Stimulated activated CD8-positive, alpha-beta memory T cell treated with anti-CD3 and anti-CD28 coated beads, Interleukin-4, amount 100 ng/mL, for 1 hour (primary cell): ENCODE data around the gene SMYD2.

Source experiments
- DNase-seq, 2 donors: peaks; one replicate each; pipeline ENCODE4 v3.0.0-alpha.2; 2020; ENCODE audit warnings: low read depth in 2 of 2, low spot score in 1 of 2

The SMYD2 gene

DNA sequence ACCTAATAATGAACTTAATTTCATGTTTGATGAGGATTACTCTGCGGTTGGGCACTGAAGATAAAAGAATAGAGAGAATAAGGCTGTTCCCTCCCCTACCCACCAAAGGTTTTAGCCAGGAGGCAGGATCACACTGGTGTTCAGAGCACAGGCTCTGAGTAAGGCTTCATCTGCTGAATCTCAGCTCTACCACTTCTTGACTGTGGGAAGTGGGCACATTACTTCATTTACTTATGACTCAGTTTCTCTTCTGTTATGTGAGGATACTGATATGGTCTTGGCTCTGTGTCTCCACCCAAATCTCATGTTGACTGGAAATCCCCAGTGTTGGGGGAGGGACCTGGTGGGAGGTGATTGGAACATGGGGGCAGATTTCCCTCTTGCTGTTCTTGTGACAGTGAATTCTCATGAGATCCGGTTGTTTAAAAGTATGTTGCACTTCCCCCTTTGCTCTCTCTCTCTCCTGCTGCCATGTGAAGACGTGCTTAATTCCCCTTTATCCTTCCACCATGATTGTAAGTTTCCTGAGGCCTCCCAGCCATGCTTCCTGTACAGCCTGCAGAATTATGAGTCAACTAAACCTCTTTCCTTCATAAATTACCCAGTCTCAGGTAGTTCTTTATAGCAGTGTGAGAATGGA lies 79.7 kb downstream of the SMYD2 start:
- no peak for DNase-seq

DNA sequence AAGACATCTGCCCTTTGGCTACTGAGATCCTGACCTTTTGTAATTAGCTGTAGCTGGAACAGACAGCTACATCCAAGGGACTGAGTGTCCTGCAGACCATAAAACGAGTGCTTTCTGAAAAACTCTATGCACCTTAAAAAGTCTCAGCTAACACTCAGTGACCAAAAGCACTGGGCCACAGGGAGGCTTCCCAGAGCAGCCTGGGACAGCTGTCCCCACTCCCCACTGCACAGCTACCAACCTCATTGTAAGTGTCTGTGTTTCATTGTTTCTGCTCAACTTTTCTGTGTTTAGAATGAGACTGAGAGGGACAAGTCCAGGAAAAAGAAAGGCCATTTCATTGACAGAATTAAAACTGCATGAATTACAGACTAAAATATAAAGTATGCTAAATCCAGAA lies 80.7 kb downstream of the SMYD2 start:
- no peak for DNase-seq

DNA sequence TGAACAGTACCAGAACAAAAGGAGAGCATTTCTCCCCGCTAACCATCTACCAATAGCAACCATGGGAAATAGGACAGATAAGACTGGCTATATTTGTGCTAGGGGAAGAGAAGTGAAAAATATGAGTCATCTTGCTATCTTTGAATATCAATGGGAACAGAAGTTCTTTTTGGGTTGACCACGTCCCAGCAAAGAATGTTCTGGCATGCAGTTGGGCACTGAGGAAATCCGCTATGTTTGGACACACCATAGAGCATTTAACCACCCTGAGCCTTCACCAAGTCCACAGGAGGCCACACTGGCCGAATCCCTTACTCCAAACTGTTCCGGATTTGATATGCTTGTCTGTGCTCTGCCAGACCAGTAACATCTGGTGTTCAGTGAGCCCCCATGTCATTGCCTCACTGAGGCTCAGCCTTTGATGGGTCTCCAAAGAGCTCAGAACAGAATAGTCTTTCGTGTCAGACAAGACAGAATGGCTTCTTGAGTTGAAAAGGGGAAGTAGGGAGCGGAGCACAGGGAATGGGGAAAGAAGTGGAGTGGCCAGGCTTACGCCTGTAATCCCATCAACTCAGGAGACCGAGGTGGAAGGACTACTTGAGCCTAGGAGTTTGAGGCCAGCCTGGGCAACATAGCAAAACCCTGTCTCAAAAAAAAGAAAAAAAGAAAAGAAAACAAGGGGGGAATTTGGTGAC lies 81.4 kb downstream of the SMYD2 start:
- no peak for DNase-seq

DNA sequence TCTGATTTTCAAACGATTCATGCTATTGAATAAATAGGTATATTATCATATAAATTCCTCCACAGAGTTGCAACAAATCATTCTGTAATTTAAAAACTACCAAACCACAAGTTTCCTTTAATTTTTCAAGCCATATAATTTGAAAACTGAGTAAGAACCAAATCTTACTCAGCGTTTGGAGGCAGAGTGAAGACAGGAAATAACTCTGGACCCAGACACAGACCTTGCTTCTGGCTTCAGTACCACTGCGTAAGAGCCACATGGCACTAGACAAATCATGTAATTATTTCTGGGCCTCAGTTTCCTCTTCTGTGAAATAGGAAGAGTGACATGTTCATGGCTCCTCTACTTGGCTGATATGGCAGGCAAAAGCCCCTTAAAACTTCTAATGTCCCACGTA lies 82.4 kb downstream of the SMYD2 start:
- no peak for DNase-seq

DNA sequence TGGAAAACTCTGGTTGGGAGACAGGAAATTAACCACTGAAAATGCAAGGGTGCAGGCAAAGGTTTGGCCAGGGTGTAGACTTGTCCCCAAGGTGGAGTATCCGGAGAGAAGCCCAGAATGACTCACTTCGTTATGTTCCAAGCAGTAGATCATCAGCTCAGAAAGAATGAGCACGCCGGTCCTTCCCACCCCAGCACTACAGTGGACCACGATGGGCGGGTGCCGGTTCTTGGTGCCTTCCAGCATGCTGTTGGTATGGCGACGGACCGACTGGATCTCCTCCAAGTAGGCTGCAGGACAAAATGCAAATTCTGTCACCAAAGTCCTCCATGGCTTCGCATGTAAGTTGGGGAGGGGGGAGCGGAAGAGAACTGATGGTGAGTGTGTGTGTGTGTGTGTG lies 83.4 kb downstream of the SMYD2 start:
- no peak for DNase-seq

DNA sequence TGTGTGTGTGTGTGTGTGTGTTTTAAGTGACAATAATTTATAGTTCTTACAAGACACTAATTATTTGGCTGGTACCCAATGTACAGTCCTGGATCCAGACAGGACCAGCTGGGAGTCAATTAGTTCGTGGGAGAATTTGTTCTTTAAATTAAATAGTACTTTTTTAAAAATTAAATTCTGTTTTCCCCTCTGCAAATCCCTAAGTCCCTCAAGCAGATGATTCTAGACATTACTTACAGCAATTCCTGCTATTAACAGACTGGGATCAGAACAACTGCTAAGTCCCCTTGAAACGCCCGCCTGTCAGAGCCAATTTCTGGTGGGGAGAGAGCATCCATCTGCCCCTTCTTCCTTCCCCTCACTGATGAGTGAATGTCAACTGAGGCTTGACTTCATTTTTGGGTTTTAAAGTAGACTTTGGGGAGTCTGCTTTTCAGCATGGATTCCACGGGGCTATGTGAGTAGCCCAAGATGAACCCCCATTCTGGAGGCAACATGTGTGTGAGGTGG lies 83.9 kb downstream of the SMYD2 start:
- no peak for DNase-seq

DNA sequence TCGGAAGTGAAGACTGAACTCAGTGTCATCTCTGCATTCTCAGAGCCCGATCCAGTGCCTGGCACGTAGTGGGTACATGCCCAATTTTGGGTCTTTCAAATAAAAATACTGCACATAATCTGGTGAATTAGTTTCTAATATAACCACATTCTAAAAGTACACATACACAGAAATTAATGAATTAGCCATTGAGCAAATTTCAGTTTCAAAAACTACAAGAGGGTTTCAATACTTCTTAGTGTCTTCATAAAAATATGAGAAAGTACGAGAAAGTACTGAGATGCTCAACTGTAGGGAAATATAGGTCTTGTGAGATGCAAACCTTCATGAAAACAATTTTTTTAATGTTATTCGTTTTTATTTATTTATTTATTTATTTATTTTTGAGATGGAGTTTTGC lies 86.9 kb downstream of the SMYD2 start:
- DNase-seq: no peak

DNA sequence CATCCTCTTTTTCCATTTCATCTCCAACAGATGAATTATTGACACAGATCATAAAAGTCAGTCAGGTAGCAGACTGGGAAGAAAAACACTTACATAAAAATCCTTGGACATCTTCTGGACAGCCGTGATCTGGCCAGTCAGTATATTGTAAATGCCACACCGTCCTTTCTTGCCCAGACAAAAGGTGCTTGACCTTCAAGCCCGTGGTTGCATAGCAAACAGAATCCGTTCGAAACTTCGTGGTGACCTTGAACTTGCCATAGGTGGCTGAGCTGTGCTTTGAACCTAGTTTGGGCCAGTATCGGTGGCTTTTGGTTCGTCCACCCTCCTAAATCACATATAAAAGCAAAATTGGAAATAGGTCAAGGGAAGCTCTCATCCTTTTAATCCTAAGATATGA lies 88.4 kb downstream of the SMYD2 start:
- no peak for DNase-seq

DNA sequence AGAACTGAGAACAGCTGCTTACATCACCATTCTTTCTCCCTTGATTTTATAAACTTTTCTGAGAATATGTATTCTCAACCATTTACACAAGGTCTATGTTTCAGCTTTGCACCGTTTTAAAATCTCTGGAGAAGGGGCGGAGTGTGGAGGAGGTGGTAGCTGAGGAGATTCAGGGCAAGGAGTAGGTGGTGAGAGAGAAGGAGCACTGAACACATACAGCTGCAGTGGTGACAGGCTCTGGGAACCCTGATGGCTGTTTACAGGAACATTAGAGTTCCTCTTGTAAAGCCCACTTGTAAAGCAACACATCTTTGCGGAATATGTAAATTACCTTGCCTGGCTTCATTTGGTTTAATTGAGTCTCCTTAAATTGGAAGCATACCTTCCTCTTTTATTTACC lies 89.7 kb downstream of the SMYD2 start:
- DNase-seq: no peak

DNA sequence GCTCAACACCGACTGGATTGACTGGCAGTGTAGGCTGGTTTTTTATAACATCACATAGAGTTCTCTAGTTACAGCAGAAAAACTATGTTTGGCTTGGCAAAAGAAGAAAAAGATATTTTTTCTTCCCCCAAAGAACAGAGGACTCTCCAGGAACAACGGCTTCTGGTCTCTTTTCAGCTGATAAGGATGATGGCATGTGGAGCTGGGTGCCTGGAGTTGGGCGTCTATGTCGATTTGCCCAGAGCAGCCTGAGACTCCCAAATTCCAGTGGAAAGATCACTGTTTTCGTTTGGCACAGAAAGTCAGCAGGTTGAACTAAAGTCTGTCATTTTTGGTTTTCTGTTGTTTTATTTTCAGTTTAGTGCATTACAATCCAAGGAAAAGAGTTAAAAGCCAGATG lies 91.1 kb downstream of the SMYD2 start:
- DNase-seq: no peak

DNA sequence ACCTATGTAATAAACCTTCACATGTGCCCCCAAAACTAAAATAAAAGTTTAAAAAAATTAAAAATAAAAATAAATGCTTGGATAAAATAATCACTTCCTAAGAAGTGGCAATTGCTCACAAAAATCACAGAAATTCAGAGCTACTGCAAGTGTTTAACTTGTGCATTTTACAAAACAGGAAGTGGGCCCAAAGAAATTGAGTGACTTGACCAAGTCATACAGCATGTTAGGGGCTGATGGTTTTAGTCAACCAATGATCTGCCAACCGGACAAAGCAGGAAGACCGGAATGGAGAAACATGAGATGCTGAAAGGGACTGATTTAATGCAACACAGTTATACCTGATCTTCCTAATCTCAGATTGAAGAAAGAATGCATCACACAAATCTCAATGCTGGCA lies 96.5 kb downstream of the SMYD2 start:
- DNase-seq: no peak

DNA sequence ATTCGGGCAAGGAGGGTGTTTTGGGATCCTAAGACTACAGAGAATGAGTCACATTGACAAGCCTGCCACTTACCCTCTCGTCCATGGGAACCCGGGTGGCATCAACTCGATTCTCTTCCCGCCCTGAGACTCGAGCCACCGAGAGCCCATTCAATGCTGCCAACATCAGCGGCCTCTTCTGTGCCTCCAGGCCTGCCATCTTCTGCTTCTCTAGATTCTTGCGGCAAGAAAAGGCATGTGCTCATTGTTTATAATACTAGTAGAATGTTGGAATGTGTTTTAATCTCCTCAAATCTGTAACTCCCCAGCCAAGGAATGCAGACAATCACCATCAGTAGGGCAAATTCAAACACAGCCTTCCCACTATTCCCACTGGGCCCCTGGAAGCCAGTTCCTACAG lies 96.9 kb downstream of the SMYD2 start:
- DNase-seq: no peak

DNA sequence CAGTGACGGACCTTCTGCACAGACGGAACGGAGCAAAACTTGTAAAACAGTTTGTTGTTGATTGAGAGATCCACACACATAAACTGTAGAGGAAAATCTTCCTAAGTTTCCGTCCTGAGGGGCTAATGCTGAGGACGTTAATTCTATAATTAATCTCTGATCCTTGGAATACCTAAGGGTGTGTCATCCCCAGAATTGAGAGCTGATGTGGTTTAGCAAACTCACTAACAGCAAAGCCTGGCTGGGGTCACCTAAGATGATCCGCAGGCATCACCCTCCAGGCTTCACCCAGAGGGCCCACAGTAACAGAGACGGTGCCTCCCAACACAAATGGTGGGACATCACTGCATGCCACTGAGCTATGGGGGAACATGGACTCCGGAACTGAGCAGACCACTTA lies 97.5 kb downstream of the SMYD2 start:
- DNase-seq: no peak

DNA sequence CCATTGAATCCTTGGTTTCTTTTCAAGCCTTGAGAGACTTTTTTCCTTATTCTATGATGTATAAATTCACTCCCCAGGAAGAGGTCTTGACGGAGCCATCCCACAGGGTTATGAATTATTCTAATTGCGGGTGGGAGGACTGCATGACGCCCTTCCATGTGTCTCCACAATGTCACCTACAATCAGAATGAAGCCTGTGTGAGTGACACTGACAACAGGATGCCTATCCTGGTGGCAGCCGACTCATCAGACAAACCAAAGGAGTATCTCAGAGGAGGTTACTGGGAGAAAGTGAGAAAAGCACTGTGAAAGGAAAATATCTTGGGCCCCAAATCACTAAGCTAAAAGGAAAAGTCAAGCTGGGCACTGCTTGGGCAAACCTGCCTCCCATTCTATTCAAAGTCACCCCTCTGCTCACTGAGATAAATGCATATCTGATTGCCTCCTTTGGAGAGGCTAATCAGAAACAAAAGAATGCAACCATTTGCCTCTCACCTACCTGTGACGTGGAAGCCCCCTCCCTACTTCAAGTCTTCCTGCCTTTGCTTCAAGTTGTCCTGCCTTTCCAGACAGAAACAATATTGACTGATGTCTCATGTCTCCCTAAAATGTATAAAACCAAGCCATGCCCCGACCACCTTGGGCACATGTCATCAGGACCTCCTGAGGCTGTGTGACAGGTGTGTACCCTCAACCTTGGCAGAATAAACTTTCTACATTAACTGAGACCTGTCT lies 98.4 kb downstream of the SMYD2 start:
- no peak for DNase-seq

DNA sequence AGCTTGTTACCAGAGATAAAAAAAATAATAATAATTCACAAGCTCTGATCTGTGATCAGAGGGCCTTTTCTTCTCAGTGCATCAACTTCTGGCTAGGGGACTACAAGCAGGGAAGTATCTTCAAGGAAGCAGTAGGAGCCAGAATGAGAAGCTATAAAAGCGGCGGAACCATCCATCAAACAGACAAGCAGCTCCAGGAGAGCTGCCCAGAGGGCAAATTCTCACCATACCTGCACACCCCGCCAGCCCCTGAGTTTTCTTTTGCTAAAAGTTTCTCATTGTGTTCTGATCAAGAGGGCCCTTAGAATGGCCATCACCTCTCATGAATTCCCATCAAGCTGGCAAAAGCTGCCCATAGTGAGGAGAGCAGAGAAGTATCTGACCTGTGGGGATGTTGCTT lies 99.4 kb downstream of the SMYD2 start:
- no peak for DNase-seq

DNA sequence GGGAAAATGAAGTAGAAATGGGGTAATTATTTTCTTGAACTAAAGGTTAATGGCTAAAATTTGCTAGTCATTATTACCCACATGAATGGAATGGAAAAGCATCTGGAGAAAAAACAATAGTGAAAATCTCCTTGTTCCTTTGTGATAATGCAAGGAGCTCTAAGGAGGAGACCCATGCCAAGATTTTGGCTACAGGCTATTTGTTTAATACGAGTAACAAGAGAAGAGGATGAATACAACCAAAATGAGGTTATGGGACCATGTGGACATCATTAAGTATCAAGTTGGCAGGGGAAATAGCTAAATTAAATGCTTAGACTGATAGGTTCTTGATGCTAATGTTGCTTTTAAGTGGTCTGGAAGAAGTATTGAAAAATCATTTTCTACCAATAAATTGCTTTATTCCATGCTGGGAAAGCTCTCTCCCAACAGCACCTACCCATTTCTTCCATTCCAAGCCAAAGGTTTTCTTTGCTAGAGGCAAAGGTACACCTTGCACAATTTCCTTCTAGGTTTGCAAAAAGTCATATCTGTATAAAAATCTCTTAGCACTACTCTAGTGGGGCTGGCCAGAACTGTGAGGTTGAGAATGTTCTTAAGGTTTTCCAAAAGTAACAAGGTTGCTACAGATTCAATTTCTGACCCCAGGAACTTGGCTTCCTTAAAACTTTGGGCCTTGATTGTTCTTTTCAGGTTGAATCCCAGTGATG lies 100.2 kb downstream of the SMYD2 start:
- DNase-seq: no peak

DNA sequence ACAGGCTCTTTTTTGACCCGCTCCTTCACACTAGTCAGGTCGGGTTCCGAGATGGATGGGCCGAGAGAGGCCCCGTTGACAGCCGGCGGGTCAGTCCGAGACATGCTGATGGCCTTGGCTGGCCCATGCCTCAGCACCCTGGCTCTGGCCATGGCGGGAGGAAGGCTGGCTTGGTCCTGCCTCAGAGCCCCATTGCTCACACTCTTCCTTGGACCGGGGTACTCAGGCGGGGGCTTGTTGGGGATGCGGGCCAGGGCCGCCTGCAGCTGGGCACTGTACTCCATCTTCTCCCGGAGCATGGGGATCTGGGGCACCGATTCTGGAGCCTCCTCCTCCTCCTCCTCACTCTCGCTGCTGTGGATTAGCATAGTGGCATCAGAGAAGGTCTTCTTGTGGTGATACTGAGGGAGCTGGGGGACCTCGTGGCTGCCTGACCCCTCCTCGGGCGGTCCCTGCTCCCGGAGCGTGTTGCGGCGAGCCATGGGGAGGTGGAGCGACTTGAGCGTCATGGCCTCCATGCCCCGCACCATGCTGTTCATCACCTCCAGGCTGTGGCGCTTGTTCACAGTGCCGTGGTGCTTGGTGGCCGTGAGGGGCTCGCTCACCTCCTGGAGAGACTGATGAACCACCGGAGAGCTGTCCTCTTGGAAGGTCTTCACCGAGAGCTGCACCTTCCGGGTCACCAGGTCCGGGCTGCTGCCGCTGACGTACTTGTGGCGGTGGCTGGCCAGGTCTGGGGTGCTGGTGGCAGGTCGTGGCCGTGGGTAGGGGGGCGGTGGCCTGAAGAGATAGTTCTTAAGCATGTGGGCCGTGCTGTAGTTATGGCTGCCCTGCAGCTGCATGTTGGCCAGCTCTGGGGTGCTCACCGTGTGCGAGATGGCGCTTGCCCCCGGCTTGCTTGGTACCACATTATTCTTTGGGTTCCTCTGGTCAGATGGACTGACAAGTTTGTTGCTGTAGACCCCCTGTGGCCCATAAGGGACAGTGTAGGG lies 102.7 kb downstream of the SMYD2 start:
- no peak for DNase-seq

DNA sequence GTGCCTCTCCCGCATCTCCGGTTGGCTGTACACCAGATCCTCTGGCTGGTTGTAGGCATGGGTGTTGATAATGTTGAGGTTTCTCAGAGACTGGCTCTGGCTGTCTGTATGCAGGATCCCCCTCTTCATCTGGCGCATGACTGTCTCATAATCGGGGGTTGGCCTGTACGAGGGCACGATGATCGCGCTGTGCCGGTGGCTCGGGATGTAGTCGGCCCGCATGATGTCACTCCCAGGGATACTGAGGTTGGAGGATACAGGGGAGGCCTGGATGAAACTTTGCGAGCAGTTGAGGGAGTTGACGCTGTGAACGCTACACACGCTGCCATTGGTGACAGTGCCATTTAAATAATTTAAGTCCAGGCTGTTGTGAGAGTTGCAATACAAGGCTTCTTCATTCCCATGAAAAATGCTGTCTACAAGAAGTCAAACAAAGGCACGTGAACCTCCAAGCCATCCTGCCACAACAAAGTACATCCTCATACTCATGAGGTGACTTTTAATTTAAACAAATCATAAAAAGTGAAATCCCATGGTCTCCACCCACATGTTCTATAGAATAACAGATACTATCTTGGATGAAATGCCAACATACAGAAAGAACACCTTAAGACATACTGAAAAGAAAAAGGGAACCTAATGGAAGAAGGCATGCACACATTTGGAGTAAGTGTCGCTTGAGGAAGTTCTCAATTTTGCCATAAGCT lies 103.6 kb downstream of the SMYD2 start:
- no peak for DNase-seq

DNA sequence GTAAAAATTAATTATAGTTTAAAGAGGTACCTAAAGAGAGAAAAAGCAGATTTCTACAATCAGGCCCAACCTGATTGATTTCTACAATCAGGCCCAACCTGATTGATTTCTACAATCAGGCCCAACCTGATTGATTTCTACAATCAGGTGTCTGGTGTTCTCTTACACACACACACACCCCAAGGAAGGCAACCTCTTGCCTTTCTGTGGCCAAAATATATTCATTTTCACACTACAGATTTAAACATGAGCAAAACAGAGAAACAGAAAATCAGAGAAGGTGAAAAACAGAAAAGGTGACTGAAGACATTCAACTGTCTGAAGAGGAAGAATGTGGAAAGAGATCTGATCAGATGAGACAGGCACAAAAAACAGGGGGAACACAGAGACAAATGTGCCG lies 104.5 kb downstream of the SMYD2 start:
- DNase-seq: no peak

DNA sequence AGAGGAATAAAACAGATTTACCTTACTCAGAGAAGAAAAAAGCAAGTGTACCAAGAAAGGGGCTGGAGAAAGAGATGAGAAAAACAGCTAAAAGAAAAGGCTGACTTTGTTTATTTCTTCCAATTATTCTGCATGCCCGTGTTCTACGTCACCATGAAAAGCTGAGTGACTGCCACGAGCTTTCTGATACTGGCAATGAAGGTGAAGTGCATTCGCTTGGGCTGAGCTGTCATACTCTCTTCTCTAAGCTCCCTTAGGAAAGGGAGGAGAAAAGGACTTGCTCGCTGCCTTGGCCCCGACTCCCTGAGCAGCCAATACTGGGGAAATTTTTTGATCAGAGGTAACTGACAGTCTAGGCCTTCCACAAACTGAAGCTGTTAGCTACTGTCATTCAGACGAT lies 105.4 kb downstream of the SMYD2 start:
- no peak for DNase-seq
